KBM-7 (cell line): ENCODE results near the gene KIRREL3.

ENCODE experiments used
- DNase-seq: peaks from one replicate; pipeline ENCODE4 v3.0.0-alpha.2; 2015
- in situ Hi-C: fragments of 300-500 bp; cut with MboI; formaldehyde crosslinking; loops from 2 replicates; pipeline ENCODE4 v1.14.3; 2020; ENCODE audit warnings: low sequenced_read_pairs, low pct_unique_long_range_greater_than_20kb, mixed read lengths

The KIRREL3 gene

GRCh38 chr11:126546694-126547093 lies 453.9 kb downstream of the KIRREL3 start:
- no peak for DNase-seq
- in situ Hi-C loops: no loop called here

GRCh38 chr11:126546191-126546590 lies 454.4 kb downstream of the KIRREL3 start:
- in situ Hi-C loops: no loop called here
- no peak for DNase-seq

GRCh38 chr11:126545057-126545555 lies 455.5 kb downstream of the KIRREL3 start:
- no peak for DNase-seq
- in situ Hi-C loops: no loop called here

- in situ Hi-C loops: no loop called here
- DNase-seq: peak; percentile 1
These were observed 456.2 kb downstream of the KIRREL3 start for GRCh38 chr11:126544108-126545056.

- DNase-seq: no peak
- in situ Hi-C loops: no loop called here
These were observed 456.9 kb downstream of the KIRREL3 start for GRCh38 chr11:126543691-126544090.

- in situ Hi-C loops: no loop called here
- DNase-seq: no peak
These were observed 458.1 kb downstream of the KIRREL3 start for GRCh38 chr11:126542334-126543015.

GRCh38 chr11:126538071-126538470 lies 462.5 kb downstream of the KIRREL3 start:
- in situ Hi-C loops: no loop called here
- DNase-seq: no peak

GRCh38 chr11:126537492-126537891 lies 463.1 kb downstream of the KIRREL3 start:
- DNase-seq: no peak
- in situ Hi-C loops: no loop called here

- in situ Hi-C loops: no loop called here
- no peak for DNase-seq
These were observed 466.3 kb downstream of the KIRREL3 start for GRCh38 chr11:126534141-126534805.

- DNase-seq: no peak
- in situ Hi-C loops: no loop called here
These were observed 467.0 kb downstream of the KIRREL3 start for GRCh38 chr11:126533560-126533959.

- in situ Hi-C loops: no loop called here
These were observed 470.2 kb downstream of the KIRREL3 start for GRCh38 chr11:126530416-126530815.

GRCh38 chr11:126529037-126529436 lies 471.5 kb downstream of the KIRREL3 start:
- in situ Hi-C loops: no loop called here
- no peak for DNase-seq

More at GRCh38 chr11:126530416-126530815, 470.2 kb downstream of the KIRREL3 start:
- DNase-seq: no peak

- in situ Hi-C loops: no loop called here
- no peak for DNase-seq
These were observed 472.5 kb downstream of the KIRREL3 start for GRCh38 chr11:126528075-126528474.

- no peak for DNase-seq
- in situ Hi-C loops: no loop called here
These were observed 472.9 kb downstream of the KIRREL3 start for GRCh38 chr11:126527651-126528050.

GRCh38 chr11:126526471-126526870 lies 474.1 kb downstream of the KIRREL3 start:
- in situ Hi-C loops: no loop called here
- DNase-seq: no peak

- in situ Hi-C loops: no loop called here
- no peak for DNase-seq
These were observed 474.9 kb downstream of the KIRREL3 start for GRCh38 chr11:126525702-126526101.

- DNase-seq: no peak
- in situ Hi-C loops: no loop called here
These were observed 475.4 kb downstream of the KIRREL3 start for GRCh38 chr11:126525216-126525615.

GRCh38 chr11:126523441-126524205 lies 476.9 kb downstream of the KIRREL3 start:
- in situ Hi-C loops: no loop called here
- no peak for DNase-seq

- in situ Hi-C loops: no loop called here
- DNase-seq: no peak
These were observed 478.0 kb downstream of the KIRREL3 start for GRCh38 chr11:126522606-126523005.
